ENCODE measurements around the gene ALDH3A2. TPM values are rescaled to one million over a fixed set of nuclear protein-coding genes. Genes with fewer than 3 reads are reported as not detected.
A peak's percentile ranks its signal among the peaks of the same experiment; 100 is the strongest.

Gene ALDH3A2
- total RNA-seq, 4 donors from 2014 or later = 385 to 619 (median 435) TPM

DNA sequence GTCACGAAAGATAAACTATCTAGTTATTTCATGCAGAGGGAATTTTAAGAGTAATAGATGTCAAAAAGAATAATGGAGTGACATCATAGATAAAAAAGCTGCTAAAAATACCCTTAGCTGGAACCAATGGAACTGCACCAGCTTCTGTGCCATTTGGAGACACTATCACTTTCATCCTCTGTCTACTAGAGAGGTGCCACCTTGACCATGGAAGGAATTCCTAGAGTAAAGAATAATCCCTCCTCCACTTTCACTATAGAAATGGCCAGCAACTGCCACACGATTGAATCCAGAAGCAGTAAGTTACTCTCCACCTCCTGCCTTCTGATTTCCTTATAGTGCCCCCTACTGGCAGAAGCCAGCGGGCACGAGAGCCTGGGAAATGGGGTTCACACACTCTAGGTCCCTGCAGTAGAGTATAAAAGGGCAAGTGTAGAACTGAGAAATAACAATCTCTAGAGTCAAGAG, 2.8 kb upstream of the ALDH3A2 start:
- TF ChIP-seq, protein P1, sequence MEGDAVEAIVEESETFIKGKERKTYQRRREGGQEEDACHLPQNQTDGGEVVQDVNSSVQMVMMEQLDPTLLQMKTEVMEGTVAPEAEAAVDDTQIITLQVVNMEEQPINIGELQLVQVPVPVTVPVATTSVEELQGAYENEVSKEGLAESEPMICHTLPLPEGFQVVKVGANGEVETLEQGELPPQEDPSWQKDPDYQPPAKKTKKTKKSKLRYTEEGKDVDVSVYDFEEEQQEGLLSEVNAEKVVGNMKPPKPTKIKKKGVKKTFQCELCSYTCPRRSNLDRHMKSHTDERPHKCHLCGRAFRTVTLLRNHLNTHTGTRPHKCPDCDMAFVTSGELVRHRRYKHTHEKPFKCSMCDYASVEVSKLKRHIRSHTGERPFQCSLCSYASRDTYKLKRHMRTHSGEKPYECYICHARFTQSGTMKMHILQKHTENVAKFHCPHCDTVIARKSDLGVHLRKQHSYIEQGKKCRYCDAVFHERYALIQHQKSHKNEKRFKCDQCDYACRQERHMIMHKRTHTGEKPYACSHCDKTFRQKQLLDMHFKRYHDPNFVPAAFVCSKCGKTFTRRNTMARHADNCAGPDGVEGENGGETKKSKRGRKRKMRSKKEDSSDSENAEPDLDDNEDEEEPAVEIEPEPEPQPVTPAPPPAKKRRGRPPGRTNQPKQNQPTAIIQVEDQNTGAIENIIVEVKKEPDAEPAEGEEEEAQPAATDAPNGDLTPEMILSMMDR (IDR thresholded peaks at IDR 0.05) = no peak
- TF ChIP-seq POLR2A (IDR thresholded peaks at IDR 0.05) = no peak
- no peak overlapping the region for H3K4me3 ChIP-seq (ENCODE audit: low read depth, poor library complexity, severe bottlenecking)
- intact Hi-C loops (cut with DNase I; ENCODE audit: low total_unique reads) = no loop called here
- WGBS, 2 donors = 38 to 45% methylated on average over 4 of the region's 4 CpGs
- DNase-seq (ENCODE audit: low spot score in 2 of 2) = no peak

- TF ChIP-seq, protein P1 (IDR thresholded peaks at IDR 0.05) = no peak
- TF ChIP-seq POLR2A (IDR thresholded peaks at IDR 0.05) = no peak
- H3K4me3 ChIP-seq (ENCODE audit: low read depth, poor library complexity, severe bottlenecking) = no peak overlapping the region
- intact Hi-C loops (cut with DNase I; ENCODE audit: low total_unique reads) = no loop called here
- DNase-seq (ENCODE audit: low spot score in 2 of 2) = no peak
- 59% methylated on average over 4 of the region's 4 CpGs for WGBS, 2 donors
Measured at GRCh38 chr17:19646788-19647696, 1.5 kb upstream of the ALDH3A2 start.

GRCh38 chr17:19647697-19648474, 665 bp upstream of the ALDH3A2 start:
- WGBS, 2 donors = 1 to 2% methylated on average over 27 to 37 of the region's 37 CpGs
- intact Hi-C loops (cut with DNase I; ENCODE audit: low total_unique reads) = no loop called here
- peak; percentile 72 to 94 for DNase-seq (ENCODE audit: low spot score in 2 of 2)

GRCh38 chr17:19649274-19649541, 657 bp downstream of the ALDH3A2 start:
- intact Hi-C loops (cut with DNase I; ENCODE audit: low total_unique reads) = no loop called here
- peak overlapping the region; percentile 63 for H3K4me3 ChIP-seq (ENCODE audit: low read depth, poor library complexity, severe bottlenecking)
- no peak for DNase-seq (ENCODE audit: low spot score in 2 of 2)
- 0 to 2% methylated on average over 2 of the region's 2 CpGs for WGBS, 2 donors
- TF ChIP-seq, protein P1 (IDR thresholded peaks at IDR 0.05) = no peak
- no peak for TF ChIP-seq POLR2A (IDR thresholded peaks at IDR 0.05)

More at GRCh38 chr17:19647697-19648474, 665 bp upstream of the ALDH3A2 start:
- TF ChIP-seq POLR2A (IDR thresholded peaks at IDR 0.05) = no peak
- TF ChIP-seq, protein P1 (IDR thresholded peaks at IDR 0.05) = no peak
- peak overlapping the region; percentile 63 for H3K4me3 ChIP-seq (ENCODE audit: low read depth, poor library complexity, severe bottlenecking)

GRCh38 chr17:19650826-19651225, 2.3 kb downstream of the ALDH3A2 start:
- WGBS, 2 donors = 48 to 61% methylated on average over 1 of the region's 1 CpG
- DNase-seq (ENCODE audit: low spot score in 2 of 2) = no peak
- intact Hi-C loops (cut with DNase I; ENCODE audit: low total_unique reads) = no loop called here
- TF ChIP-seq, protein P1 (IDR thresholded peaks at IDR 0.05) = no peak
- TF ChIP-seq POLR2A (IDR thresholded peaks at IDR 0.05) = no peak
- H3K4me3 ChIP-seq (ENCODE audit: low read depth, poor library complexity, severe bottlenecking) = no peak overlapping the region

All from lower leg skin (tissue), 4 donors.